BJ (cell line): ENCODE results near the gene ACHE. TPM values are rescaled to one million over a fixed set of nuclear protein-coding genes. Genes with fewer than 3 reads are reported as not detected.

Source experiments
- CTCF ChIA-PET: fragments of 350-600 bp; formaldehyde crosslinking; extraction: SDS; loops from one replicate; lab custom pipeline; 2021; ENCODE audit warnings: antibody characterized with exemption, inconsistent platforms; lab: Yijun Ruan, JAX
- POLR2A ChIA-PET: fragments of 300-600 bp; sonication (Branson Sonifier 250); formaldehyde crosslinking; extraction: SDS; loops from one replicate; lab custom pipeline; 2021; ENCODE audit warnings: antibody characterized with exemption; lab: Charles Lee
- DNase-seq: peaks from one replicate; pipeline ENCODE4 v3.0.0-alpha.2; 2011; ENCODE audit warnings: low read depth
- H3K27me3 ChIP-seq: 2 replicates; pipeline ENCODE4 v1.6.0; 2011; ENCODE audit warnings: low read length; ENCODE audit not compliant: control insufficient read depth, insufficient read depth
- H3K36me3 ChIP-seq: 2 replicates; pipeline ENCODE4 v1.5.1; 2011; ENCODE audit warnings: low read length; ENCODE audit not compliant: control insufficient read depth, insufficient read depth
- H3K4me3 ChIP-seq: 2 replicates; pipeline ENCODE4 v1.5.1; 2011; ENCODE audit warnings: low read depth, mild to moderate bottlenecking, control low read depth, low read length
- CTCF ChIP-seq: IDR thresholded peaks from 2 replicates; pipeline ENCODE4 v1.5.1; 2011; ENCODE audit warnings: low read depth, mild to moderate bottlenecking, control low read depth, inconsistent platforms, low read length, moderate library complexity; ENCODE audit not compliant: insufficient read depth
- polyA plus RNA-seq: library from polyadenylated mRNA; depleted of rRNA; stranded (reverse); fragments of >200 nt; gene quantifications from 2 replicates; pipeline ENCODE4 v1.2.3, GENCODE V29; 2011

ACHE gene
- polyA plus RNA-seq, 1 experiment = 0.22 TPM

GRCh38 chr7:100867040-100867775 lies 28.5 kb downstream of the ACHE start, which contains the start of gene TRIP6:
Gene TRIP6 (plus strand): TSS chr7:100867387. CDS start chr7:100867498, 111 bp downstream.
- Histone ChIP-seq H3K36me3 (peaks cover 24% of the 10 kb centered on the region), H3K27me3 (no peaks in the 10 kb centered on the region), H3K4me3 (peak within 1 kb of the TSS; percentile 100)
- DNase-seq = peak; percentile 65
- ChIA-PET CTCF (interaction anchor here (0.8 to 2.0 kb wide), 3 partner anchors 15 to 162 kb away, joined by 3 to 5 read pairs (median 3); partner anchors contain the start of genes POP7 and SLC12A9), POLR2A (interaction anchor here (0.5 to 0.8 kb wide), 2 partner anchors 23 to 24 kb away, joined by 3 to 6 read pairs; partner anchors contain the start of gene UFSP1)
- TF ChIP-seq CTCF = no peak

GRCh38 chr7:100866729-100867039 lies 29.0 kb downstream of the ACHE start:
- TF ChIP-seq CTCF = no peak
- ChIA-PET CTCF (interaction anchor here (0.8 to 2.0 kb wide), 3 partner anchors 14 to 161 kb away, joined by 3 to 5 read pairs (median 3); partner anchors contain the start of genes POP7 and SLC12A9), POLR2A (interaction anchor here (0.5 to 0.8 kb wide), 2 partner anchors 23 to 25 kb away, joined by 3 to 6 read pairs; partner anchors contain the start of gene UFSP1)
- H3K4me3 ChIP-seq = peak overlapping the region; percentile 100; the same call in 1 of the 2 replicates
- H3K36me3 ChIP-seq = peaks cover 22% of the 10 kb centered on the region
- no peaks in the 10 kb centered on the region for H3K27me3 ChIP-seq
- no peak for DNase-seq

GRCh38 chr7:100865938-100866728 lies 29.6 kb downstream of the ACHE start:
- H3K4me3 ChIP-seq = no peak overlapping the region
- no peaks in the 10 kb centered on the region for H3K27me3 ChIP-seq
- TF ChIP-seq CTCF = no peak
- peaks cover 21% of the 10 kb centered on the region for H3K36me3 ChIP-seq
- ChIA-PET POLR2A (interaction anchor here (0.5 to 0.8 kb wide), 2 partner anchors 24 to 25 kb away, joined by 3 to 6 read pairs; partner anchors contain the start of gene UFSP1), CTCF (interaction anchor here (0.6 to 2.0 kb wide), 3 partner anchors 14 to 161 kb away, joined by 3 to 5 read pairs (median 3); partner anchors contain the start of genes POP7 and SLC12A9)
- no peak for DNase-seq

- H3K27me3 ChIP-seq = no peaks in the 10 kb centered on the region
- ChIA-PET CTCF (interaction anchor here (0.6 to 1.3 kb wide), 2 partner anchors 13 to 120 kb away, joined by 3 to 6 read pairs; partner anchors contain the start of gene SLC12A9), POLR2A (no interaction called here)
- 0 out of 2 replicates have a peak, but pooled peaks have one; percentile 15 for TF ChIP-seq CTCF
- H3K4me3 ChIP-seq = no peak overlapping the region
- peaks cover 18% of the 10 kb centered on the region for H3K36me3 ChIP-seq
- DNase-seq = no peak
These were observed 30.2 kb downstream of the ACHE start for GRCh38 chr7:100865372-100865911.
